PFSK-1 (cell line): ENCODE data around the gene KIF26A.

ENCODE experiments used
- FOXP2 ChIP-seq: optimal IDR thresholded peaks from 2 replicates; pipeline ENCODE3; 2011; ENCODE audit warnings: borderline replicate concordance, control low read depth, inconsistent platforms; ENCODE audit not compliant: insufficient read depth; ENCODE audit errors: extremely low read length, extremely low read depth
- POLR2AphosphoS5 ChIP-seq: IDR thresholded peaks from 2 replicates; pipeline ENCODE4 v1.6.1; 2012; ENCODE audit warnings: low read depth, mild to moderate bottlenecking, control low read depth, low read length, moderate library complexity
- SIN3A ChIP-seq: IDR thresholded peaks from 2 replicates; pipeline ENCODE4 v1.6.1; 2012; ENCODE audit warnings: mild to moderate bottlenecking, low read length, moderate library complexity, borderline replicate concordance; ENCODE audit not compliant: insufficient read depth
- TAF1 ChIP-seq: IDR thresholded peaks from 2 replicates; pipeline ENCODE4 v1.6.1; 2012; ENCODE audit warnings: low read length, control low read depth, borderline replicate concordance; ENCODE audit not compliant: insufficient read depth
- TF ChIP-seq, protein P1 (sequence below), 2 experiments: IDR thresholded peaks; 2 replicates each; pipeline versions ENCODE4 v1.6.1 to v1.8.0; 2011 to 2012; ENCODE audit warnings: low read depth in 2 of 2, low read length in 2 of 2, control low read depth in 1 of 2, inconsistent platforms in 1 of 2, mild to moderate bottlenecking in 1 of 2, moderate library complexity in 1 of 2; ENCODE audit not compliant: insufficient read depth in 1 of 2

KIF26A gene

DNA sequence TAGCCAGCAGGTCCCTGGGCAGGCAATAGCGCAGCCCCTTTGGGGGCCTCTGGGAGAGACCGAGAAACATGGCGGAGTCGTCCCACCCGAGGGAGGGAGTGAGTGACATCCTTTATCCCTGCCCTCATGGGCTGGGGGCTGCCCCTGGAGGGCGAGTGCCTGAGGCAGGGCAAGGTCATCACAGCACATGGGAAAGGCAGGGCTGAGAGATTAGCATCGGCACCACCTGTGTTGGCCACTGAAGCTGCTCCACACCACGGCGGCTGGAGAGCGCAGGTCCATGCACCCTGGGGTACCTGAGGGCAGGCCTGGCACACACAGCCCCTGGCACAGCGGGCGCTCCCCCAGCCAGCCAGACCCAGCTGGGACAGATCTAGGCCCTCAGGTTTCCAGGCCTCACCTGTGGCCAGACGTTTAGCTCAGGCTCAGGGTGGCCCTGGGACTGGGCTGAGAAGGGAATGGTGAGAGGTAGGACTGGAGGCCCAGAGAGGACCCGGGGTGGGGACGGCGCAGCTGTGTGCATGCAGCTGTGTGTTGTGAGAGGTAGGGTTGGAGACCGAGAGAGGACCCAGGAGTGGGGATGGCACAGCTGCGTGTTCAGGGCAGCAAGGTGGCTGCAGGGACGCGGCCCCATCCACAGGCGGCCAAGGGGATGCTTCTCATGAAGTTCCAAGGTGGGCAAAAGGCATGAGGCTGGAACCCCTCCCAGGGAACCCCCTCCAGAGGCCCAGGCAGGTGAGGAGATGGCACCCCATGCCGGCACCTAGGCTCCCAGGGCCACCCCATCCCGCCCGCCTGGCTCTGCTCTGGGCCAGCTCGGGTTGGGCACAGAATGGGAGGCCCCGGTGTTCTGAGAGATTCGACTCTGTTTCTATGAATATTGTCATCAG lies 74.1 kb downstream of the KIF26A start:
- TF ChIP-seq FOXP2 = no peak
- TF ChIP-seq, protein P1, sequence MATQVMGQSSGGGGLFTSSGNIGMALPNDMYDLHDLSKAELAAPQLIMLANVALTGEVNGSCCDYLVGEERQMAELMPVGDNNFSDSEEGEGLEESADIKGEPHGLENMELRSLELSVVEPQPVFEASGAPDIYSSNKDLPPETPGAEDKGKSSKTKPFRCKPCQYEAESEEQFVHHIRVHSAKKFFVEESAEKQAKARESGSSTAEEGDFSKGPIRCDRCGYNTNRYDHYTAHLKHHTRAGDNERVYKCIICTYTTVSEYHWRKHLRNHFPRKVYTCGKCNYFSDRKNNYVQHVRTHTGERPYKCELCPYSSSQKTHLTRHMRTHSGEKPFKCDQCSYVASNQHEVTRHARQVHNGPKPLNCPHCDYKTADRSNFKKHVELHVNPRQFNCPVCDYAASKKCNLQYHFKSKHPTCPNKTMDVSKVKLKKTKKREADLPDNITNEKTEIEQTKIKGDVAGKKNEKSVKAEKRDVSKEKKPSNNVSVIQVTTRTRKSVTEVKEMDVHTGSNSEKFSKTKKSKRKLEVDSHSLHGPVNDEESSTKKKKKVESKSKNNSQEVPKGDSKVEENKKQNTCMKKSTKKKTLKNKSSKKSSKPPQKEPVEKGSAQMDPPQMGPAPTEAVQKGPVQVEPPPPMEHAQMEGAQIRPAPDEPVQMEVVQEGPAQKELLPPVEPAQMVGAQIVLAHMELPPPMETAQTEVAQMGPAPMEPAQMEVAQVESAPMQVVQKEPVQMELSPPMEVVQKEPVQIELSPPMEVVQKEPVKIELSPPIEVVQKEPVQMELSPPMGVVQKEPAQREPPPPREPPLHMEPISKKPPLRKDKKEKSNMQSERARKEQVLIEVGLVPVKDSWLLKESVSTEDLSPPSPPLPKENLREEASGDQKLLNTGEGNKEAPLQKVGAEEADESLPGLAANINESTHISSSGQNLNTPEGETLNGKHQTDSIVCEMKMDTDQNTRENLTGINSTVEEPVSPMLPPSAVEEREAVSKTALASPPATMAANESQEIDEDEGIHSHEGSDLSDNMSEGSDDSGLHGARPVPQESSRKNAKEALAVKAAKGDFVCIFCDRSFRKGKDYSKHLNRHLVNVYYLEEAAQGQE (IDR thresholded peaks at IDR 0.05; ENCODE audit: insufficient read depth in 1 of 2, low read depth in 2 of 2, low read length in 2 of 2) = no peak
- TF ChIP-seq SIN3A = no peak
- TF ChIP-seq POLR2AphosphoS5 = no peak
- TF ChIP-seq TAF1 = no peak

- TF ChIP-seq FOXP2 = no peak
- TF ChIP-seq, protein P1 (IDR thresholded peaks at IDR 0.05; ENCODE audit: insufficient read depth in 1 of 2, low read depth in 2 of 2, low read length in 2 of 2) = no peak
- no peak for TF ChIP-seq POLR2AphosphoS5
- no peak for TF ChIP-seq SIN3A
- TF ChIP-seq TAF1 = no peak
These were observed 75.1 kb downstream of the KIF26A start for GRCh38 chr14:104213301-104214034.

- TF ChIP-seq TAF1 (no peak), FOXP2 (no peak), SIN3A (no peak), POLR2AphosphoS5 (no peak)
- TF ChIP-seq, protein P1 (IDR thresholded peaks at IDR 0.05; ENCODE audit: insufficient read depth in 1 of 2, low read depth in 2 of 2, low read length in 2 of 2) = no peak
These were observed 76.2 kb downstream of the KIF26A start for GRCh38 chr14:104214431-104215218.

- TF ChIP-seq FOXP2 (no peak), SIN3A (no peak), TAF1 (no peak), POLR2AphosphoS5 (no peak)
- TF ChIP-seq, protein P1 (IDR thresholded peaks at IDR 0.05; ENCODE audit: insufficient read depth in 1 of 2, low read depth in 2 of 2, low read length in 2 of 2) = no peak
These were observed 77.4 kb downstream of the KIF26A start for GRCh38 chr14:104215706-104216334.
